ENCODE measurements around the gene OOSP2.
"Not testable (repeated sequence)": the region's sequence is repeated elsewhere in the genome, so short reads cannot be mapped to it uniquely, and the experiment has no call there.

Gene OOSP2

DNA sequence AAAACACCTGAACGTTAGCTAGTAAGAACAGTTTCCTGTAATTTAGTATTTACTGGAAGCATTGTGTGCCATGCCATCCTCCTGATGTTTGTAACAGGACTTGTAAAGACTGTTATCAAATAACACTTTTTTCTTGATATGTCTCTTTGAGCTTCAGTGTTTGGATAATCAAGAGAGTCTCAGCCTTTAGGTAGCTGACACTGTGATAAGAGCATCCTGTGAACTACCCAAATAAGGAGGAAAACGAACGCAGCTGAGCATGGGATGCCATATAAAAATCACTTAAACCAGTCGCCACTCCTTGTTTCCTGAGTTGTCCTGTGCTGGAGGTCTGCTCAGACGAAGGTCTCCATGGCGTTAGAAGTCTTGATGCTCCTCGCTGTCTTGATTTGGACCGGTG, at the start of gene OOSP2:
Gene OOSP2, plus strand, starts transcription at position 301 of the 400 bp plus-strand sequence. Its CDS starts 51 bp downstream, at position 352.
- no peak for DNase-seq

DNA sequence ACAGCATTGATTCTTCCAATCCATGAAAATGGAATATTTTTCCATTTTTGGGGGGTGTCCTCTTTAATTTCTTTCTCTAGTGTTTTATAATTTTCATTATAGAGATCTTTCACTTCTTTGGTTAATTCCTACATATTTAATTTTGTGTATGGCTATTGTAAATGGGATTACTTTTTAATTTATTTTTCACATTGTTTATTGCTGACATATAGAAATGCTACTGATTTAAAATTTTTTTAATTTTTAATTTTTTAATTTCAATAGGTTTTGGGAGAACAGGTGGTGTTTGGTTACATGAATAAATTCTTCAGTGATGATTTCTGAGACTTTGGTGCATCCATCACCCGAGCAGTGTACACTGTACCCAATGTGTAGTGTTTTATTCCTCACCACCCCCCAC, 49.8 kb upstream of the OOSP2 start:
- DNase-seq, result no peak

GRCh38 chr11:59992425-59992824, 47.8 kb upstream of the OOSP2 start:
- no peak for DNase-seq

DNA sequence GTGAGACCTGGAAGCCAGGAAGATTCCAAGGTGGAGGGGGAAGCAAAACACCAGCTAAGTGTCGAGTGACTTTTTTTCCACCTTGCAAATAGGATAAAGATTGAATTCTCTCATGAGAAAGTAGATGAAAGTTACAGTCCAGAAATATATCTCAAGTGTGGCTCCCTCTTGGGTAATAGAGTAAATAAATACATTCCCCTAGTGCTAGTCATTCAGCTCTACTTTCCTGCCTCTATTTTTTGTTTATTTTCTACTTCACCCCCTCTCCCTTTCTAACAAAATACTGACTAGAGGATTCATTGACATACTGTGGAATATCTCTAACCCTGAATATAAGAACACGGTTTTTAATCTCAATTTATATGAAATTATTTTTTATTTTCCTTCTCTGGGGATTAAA, 42.4 kb upstream of the OOSP2 start:
- no peak for DNase-seq

DNA sequence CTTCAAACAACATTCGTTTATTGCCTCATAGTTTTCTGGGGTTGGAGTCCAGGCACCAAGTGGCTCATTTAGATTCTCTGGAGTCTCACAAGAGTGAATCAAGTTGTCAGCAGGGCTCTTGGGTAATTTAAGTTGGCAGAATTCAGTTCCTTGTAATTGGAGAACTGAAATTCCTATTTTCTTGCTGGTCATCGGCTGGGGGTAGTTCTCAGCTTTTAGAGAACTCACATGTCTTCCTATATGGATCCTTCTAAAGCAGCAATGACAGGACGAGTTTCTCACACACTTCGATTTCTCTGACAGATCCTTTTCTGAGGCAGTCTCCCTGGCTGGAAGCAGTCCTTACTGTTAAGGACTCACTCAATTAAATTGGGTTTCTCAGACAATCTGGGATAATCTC, 40.5 kb upstream of the OOSP2 start:
- DNase-seq, result no peak

- DNase-seq, result no peak
Observed at GRCh38 chr11:60003729-60004128, 36.5 kb upstream of the OOSP2 start.

DNA sequence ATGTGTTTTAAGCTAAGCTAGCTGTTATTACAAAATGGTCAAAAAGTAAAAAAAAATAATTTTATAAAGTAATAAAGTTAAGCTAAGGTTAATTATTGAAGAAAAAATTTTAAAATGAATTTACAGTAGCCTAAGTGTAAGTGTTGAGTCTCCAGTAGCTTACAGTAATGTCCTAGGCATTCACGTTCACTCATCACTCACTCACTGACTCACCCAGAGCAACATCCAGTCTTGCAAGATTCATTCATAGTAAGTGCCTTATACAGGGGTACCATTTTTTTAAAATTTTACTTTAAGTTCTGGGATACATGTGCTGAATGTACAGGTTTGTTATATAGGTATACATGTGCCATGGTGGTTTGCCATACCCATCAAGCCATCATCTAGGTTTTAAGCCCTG, 34.8 kb upstream of the OOSP2 start:
- no peak for DNase-seq

DNA sequence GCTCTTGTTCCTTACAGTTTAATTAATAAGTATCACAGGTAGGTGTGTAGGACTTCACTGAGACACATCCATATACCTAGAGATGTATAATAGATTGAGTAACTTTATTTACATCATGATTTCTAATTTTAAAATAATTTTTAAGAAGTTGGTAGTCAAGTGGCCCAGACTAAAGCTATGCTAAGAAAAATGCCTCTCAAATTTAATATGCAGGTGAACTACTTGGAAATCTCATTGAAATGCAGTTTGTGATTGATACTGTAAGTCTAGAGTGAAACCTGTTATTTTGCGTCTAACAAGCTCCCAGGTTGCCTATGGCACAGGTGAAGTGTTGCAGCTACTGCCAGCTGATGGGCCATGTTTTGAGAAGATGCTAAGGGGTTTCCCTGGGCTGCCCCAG, 23.3 kb upstream of the OOSP2 start, which contains the start of gene OOSP4B:
Gene OOSP4B, plus strand, starts transcription at position 301 of the 400 bp plus-strand sequence.
- no peak for DNase-seq

DNA sequence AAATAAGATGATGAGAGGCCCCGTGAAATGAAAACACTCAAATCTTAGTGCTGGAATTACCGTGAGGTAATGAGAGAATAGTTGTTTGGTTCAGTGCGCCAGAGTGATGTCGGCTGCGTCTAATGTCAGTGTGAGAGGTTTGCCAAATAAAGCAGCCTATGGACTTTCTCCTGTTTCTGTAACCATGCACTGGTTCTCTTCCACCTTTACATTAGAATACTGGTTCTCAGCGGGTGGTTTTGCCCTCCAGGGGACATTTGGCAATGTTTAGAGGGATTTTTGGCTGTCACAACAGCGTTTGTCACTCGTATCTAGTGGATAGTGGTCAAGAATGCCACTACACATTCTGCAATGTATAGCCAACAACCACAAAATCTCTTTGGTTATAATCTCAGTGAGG, 22.2 kb upstream of the OOSP2 start:
- DNase-seq, result no peak

DNA sequence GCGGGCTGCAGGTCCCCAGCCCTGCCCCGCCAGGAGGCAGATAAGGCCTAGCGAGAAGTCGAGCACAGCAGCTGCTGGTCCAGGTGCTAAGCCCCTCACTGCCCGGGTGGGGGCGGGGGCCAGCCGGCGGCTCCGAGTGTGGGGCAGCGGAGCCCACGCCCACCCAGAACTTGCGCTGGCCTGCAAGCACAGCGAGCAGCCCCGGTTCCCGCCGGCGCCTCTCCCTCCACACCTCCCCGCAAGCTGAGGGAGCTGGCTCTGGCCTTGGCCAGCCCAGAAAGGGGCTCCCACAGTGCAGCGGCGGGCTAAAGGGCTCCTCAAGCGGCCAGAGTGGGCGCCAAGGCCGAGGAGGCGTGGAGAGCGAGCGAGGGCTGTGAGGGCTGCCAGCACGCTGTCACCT, 19.8 kb upstream of the OOSP2 start:
- not testable (repeated sequence) for DNase-seq

GRCh38 chr11:60029015-60029632, 11.1 kb upstream of the OOSP2 start:
- DNase-seq, result no peak

- DNase-seq, result not testable (repeated sequence)
Observed at GRCh38 chr11:60050422-60050821, 10.2 kb downstream of the OOSP2 start.

- DNase-seq, result not testable (repeated sequence)
Observed at GRCh38 chr11:60050839-60051238, 10.6 kb downstream of the OOSP2 start.

DNA sequence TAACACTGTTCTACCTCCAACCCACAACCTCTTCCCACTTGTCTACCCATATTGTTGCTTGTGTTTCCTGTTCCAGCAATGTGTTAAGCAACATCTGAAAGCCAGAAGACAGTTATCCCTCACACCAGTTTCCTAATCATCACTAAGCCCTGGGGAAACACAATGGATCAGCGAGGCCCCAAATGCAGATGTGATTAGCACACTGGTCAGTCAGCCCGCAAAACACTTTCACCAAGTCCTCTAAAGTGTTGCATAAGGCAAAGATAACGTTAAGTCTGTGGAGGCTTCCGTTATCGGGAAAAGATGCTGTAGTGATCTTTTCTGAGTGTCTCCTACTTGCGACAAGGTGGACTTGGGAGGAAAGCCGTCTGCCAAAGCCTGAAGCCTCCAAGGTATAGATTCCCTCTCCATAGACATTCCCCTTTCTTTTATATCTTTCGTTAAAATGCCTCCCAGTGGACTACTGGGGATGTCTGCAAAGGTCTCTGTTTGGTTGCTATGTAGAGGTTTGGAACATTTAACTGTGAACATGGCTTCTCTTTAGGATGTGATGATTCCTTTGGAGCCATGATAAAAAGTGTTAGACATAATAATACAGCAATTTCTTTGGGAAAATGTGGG, 16.2 kb downstream of the OOSP2 start, which contains the start of gene MS4A3:
Gene MS4A3, plus strand, starts transcription at position 317 of the 621 bp plus-strand sequence. CDS start 4,496 bp downstream, outside the sequence.
- DNase-seq, result no peak

DNA sequence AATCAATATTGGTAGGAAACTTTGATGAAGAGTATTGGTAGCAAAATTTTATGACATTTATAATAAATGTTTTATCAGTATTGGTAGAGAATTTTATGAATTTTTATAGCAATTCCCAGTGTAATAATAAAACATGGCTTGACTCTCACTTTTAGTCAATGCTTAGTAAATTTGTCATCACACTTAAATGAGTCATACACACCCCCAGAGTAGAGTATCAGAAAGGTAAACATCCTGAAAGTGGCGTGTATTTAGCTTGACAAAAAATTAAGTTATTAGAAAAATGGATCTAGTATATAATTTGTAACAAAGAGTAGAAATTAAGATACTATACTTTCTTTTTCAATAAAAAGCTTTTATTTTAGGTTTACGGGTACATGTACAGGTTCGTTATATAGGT, 18.8 kb downstream of the OOSP2 start:
- DNase-seq, result no peak

GRCh38 chr11:60059521-60060240, 19.5 kb downstream of the OOSP2 start:
- DNase-seq, result no peak

DNA sequence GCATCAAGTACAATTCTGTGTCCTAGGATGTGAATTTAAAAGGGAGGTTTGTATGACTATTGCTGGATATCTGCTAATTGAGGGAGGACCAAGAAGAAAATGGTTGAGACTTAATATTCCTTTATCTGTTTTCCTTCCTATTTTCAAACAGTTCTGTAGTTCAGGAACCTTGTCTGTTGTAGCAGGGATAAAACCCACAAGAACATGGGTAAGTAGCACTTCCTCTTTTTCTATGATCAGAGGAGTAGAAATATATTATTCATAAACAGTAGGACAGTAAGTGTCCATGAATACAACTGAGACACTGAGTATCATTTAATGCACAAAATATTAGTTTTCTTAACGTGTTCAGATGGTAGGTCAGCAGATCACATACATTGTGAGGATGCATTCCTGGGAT, 23.9 kb downstream of the OOSP2 start:
- DNase-seq, result no peak

DNA sequence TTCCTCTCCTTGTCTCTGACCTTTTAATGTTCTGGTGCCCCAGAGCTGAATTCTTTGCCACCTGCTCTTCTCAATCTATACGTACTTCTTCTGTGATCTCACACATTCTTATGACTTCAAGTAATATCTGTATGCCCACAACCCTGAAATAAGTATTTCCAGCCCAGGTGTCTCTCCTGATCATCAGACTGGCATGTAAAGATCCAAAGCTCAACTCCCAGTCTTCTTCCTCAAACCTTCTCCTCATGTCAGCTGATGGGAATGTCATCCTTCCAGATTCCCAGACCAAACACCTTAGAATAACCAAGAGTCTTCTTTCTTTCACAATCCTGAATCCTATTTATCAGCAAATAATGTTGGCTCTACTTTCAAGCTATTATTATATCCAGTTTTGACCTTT, 25.6 kb downstream of the OOSP2 start:
- DNase-seq, result no peak

GRCh38 chr11:60069450-60069849, 29.2 kb downstream of the OOSP2 start:
- no peak for DNase-seq

GRCh38 chr11:60071644-60072043, 31.4 kb downstream of the OOSP2 start:
- DNase-seq, result not testable (repeated sequence)

- DNase-seq, result no peak
Observed at GRCh38 chr11:60077216-60077817, 37.1 kb downstream of the OOSP2 start.

DNA sequence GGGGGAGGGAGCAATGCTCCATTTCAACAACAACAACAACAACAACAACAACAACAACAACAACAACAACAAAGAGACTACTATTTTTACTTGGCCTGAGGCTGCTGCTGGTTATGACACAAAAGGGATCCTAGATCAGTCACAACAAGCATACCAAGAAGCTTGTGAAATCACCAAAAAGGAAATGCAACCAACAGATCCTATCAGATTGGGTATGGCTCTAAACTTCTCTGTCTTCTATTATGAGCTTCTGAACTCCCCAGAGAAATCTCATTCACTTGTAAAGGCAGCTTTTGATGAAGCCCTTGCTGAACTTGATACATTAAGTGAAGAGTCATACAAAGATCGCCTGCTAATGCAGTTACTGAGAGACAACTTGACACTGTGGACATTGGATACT, 37.8 kb downstream of the OOSP2 start:
- no peak for DNase-seq

DNA sequence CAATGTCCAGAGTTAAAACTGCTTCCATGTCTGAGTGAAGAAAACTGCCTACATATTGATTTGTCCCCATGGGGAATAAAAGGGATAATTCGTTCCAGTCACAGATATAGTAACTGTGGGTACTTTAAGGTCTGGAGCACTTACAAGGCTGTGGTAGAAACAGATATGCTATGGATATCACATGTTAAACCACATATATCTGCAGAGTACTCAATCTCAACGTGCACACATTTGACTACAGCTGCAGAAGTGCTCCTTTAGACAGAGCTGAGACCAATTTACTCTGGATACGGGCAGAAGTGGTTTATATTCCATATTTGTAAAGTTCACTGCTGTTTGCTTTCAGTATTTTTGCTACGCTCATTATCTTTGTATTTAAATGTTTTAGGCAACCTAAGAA, 38.5 kb downstream of the OOSP2 start:
- DNase-seq, result no peak

DNA sequence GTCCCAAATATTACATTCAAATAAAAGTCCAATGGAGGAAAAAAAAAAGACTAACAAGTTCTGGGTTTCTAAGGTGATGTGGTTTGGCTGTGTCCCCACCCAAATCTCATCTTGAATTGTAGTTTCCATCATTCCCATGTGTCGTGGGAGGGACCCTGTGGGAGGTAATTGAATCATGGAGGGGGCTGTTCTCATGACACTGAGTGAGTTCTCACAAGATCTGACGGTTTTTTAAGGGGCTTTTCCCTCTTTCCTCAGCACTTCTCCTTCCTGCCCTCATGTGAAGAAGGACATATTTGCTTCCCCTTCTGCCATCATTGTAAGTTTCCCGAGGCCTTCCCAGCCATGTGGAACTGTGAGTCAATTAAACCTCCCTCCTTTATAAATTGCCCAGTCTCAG, 40.3 kb downstream of the OOSP2 start:
- no peak for DNase-seq

Data from NCI-H2029 treated with DMSO at 0.1 percent for 48 hours (cell line).